Nephron progenitor cell (in vitro differentiated cells): Measurements from ENCODE around the gene HOXC10.

ENCODE experiments used
- DNase-seq: peaks from one replicate; pipeline ENCODE4 v3.0.0; 2021
- H3K27ac Mint-ChIP-seq: 2 replicates; pipeline ENCODE4 v1.8.0; 2021; ENCODE audit warnings: mild to moderate bottlenecking, moderate library complexity, mixed read lengths
- H3K27me3 Mint-ChIP-seq: 2 replicates; pipeline ENCODE4 v1.8.0; 2021; ENCODE audit warnings: mild to moderate bottlenecking, low read depth, mixed read lengths; ENCODE audit not compliant: poor library complexity
- H3K36me3 Mint-ChIP-seq: 2 replicates; pipeline ENCODE4 v1.8.0; 2021; ENCODE audit warnings: low read depth, mixed read lengths
- H3K4me1 Mint-ChIP-seq: 2 replicates; pipeline ENCODE4 v1.8.0; 2021; ENCODE audit warnings: mixed read lengths
- H3K4me3 Mint-ChIP-seq: 2 replicates; pipeline ENCODE4 v1.8.0; 2021; ENCODE audit warnings: mild to moderate bottlenecking, moderate library complexity, mixed read lengths
- H3K9me3 Mint-ChIP-seq: 2 replicates; pipeline ENCODE4 v1.8.0; 2021; ENCODE audit warnings: mild to moderate bottlenecking, moderate library complexity, mixed read lengths
- TF ChIP-seq, protein P1 (sequence below): fragments of 200-600 bp; sonication (generic); IDR thresholded peaks from 2 replicates; pipeline ENCODE4 v1.5.0; 2021; ENCODE audit warnings: antibody characterized with exemption

Gene HOXC10

DNA sequence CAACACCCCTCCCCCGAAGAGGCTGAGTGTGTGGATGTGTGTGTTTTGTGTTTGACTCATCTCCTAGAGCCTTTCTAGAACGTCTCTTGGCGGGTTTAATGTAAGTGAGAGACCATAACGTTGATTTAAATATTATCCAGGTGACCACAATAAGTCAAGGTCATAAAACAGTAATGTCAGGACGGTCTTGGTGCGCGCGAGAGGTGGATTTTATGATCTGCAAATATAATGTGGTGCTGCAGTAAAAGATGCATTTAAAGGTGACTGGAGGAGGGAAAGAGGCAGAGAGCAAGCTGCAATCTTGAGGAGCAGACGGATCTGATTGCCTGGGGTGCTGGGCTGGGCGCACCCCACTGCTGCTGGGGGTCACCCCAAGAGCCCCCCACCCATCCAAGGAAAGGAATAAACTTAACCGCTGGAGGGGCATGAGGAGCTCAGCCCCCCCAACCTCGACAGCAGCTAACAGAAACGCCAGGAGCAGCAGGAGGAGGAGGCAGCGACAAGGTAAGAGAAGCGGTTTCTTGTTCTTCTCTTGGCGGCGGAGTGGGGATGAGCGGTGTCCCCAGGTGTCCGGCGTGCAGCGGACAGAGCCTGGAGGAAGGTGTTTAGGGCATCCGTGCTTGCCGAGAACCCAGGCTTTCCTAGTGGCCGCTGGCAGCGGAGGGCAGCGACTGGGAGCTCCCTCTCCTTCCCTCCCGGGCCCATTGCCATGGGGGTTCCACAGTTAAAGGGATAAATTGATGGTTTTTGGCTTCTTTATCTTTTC lies 5.5 kb downstream of the HOXC10 start:
- H3K9me3 Mint-ChIP-seq: no peaks in the 10 kb centered on the region
- peaks cover 31% of the 10 kb centered on the region for H3K27me3 Mint-ChIP-seq
- H3K4me3 Mint-ChIP-seq: peak overlapping the region; percentile 98
- peaks cover 69% of the 10 kb centered on the region for H3K4me1 Mint-ChIP-seq
- H3K27ac Mint-ChIP-seq: peak overlapping the region; percentile 97
- peaks cover 86% of the 10 kb centered on the region for H3K36me3 Mint-ChIP-seq
- DNase-seq: no peak
- TF ChIP-seq, protein P1, sequence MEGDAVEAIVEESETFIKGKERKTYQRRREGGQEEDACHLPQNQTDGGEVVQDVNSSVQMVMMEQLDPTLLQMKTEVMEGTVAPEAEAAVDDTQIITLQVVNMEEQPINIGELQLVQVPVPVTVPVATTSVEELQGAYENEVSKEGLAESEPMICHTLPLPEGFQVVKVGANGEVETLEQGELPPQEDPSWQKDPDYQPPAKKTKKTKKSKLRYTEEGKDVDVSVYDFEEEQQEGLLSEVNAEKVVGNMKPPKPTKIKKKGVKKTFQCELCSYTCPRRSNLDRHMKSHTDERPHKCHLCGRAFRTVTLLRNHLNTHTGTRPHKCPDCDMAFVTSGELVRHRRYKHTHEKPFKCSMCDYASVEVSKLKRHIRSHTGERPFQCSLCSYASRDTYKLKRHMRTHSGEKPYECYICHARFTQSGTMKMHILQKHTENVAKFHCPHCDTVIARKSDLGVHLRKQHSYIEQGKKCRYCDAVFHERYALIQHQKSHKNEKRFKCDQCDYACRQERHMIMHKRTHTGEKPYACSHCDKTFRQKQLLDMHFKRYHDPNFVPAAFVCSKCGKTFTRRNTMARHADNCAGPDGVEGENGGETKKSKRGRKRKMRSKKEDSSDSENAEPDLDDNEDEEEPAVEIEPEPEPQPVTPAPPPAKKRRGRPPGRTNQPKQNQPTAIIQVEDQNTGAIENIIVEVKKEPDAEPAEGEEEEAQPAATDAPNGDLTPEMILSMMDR: no peak

DNA sequence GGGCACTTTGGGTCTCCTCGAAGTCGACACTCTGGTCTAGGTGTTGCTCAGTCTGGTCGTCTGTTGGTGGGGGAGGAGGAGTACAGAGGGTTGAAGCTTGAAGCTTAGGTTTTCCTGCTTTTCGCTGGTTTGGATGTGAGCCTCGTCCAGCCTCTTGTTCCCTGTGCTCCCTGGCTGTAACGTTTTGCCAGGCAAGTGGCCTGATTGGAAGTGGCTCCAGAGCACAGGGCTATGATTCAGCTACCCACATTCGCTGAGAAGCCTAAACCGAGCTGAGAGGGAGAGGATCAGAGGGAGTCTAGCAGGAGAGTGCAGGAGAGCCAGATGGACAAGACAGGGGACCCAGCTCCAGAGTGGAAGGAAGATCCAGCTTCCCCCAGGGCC lies 6.1 kb downstream of the HOXC10 start:
- H3K4me1 Mint-ChIP-seq: peaks cover 69% of the 10 kb centered on the region
- TF ChIP-seq, protein P1: no peak

DNA sequence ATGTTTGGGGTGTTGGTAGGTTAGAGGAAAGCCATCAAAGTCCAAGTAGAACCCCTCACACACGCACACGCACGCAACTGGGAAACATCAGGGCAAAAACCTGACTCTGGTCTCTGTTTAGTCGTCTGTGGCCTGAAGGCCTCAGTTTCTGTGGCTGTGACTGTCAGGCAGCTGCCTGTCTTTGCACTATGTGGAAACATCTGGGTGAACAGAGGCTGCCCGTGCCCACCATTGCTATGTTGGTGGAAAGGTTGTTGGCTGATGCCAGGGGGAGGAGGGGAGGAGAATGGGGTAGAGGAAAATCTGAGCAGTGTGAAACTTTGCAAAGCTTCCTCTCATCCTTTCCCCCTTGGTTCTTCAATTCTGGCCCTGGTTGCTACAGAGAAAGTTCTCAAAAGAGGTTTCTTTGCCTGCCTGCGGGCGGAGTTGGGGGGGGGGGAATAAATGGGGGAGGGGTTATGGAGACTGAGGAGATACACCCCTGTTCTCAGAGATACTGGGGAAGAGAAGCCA lies 7.5 kb downstream of the HOXC10 start:
- H3K4me3 Mint-ChIP-seq: peak overlapping the region; percentile 98
- peaks cover 57% of the 10 kb centered on the region for H3K4me1 Mint-ChIP-seq
- DNase-seq: no peak
- H3K27ac Mint-ChIP-seq: peak overlapping the region; percentile 99
- TF ChIP-seq, protein P1: no peak
- peaks cover 79% of the 10 kb centered on the region for H3K36me3 Mint-ChIP-seq
- no peaks in the 10 kb centered on the region for H3K9me3 Mint-ChIP-seq
- H3K27me3 Mint-ChIP-seq: peaks cover 18% of the 10 kb centered on the region

More for the DNA sequence above, 6.1 kb downstream of the HOXC10 start:
- Mint-ChIP-seq H3K36me3 (peaks cover 87% of the 10 kb centered on the region), H3K4me3 (peak overlapping the region; percentile 98), H3K27me3 (peaks cover 29% of the 10 kb centered on the region), H3K27ac (peak overlapping the region; percentile 97), H3K9me3 (no peaks in the 10 kb centered on the region)
- DNase-seq: no peak

DNA sequence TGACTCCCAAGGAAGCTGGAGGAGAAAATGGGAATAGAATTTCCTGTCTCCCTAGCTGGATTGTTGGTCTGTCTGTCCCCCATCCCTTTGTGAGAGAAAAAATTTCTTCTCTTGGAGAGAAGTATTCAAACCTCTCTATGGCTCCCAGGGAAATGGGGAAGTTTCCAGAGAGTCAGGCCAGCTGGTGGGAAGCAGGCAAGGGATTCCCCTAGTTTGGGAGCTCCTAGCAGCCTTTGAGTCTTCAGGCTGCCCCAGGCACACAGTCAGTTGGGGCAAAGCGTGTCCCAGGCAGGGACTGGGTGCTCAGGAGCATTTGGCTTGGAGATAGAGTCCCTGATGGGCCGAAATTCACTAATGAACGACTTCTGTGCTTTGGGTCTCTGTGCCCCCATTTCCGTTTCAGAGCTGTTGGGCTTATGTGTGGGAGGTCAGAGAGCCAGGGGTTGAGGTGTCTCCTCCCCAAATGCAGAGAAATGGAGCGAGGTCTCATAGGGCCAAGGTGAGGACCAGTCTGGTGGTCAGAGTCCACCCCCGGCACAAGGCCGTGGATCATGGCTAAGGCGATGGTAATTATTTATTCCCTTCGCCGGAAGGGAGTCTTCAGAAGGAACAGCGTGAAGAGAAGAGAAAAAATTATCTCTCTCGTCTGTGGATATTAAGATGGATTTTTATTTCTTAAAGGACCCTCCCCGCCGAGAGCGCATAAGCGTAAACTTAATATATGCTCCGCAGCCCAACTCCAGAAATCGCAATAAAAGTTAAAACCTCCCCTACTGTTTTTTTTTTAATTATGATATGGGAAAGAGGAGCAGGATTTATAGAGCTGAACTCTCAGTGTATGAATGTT lies 8.4 kb downstream of the HOXC10 start:
- TF ChIP-seq, protein P1: no peak
- peaks cover 22% of the 10 kb centered on the region for H3K27me3 Mint-ChIP-seq
- no peak for DNase-seq
- peak overlapping the region; percentile 98 for H3K4me3 Mint-ChIP-seq
- no peaks in the 10 kb centered on the region for H3K9me3 Mint-ChIP-seq
- H3K4me1 Mint-ChIP-seq: peaks cover 57% of the 10 kb centered on the region
- H3K27ac Mint-ChIP-seq: peak overlapping the region; percentile 99
- peaks cover 70% of the 10 kb centered on the region for H3K36me3 Mint-ChIP-seq

DNA sequence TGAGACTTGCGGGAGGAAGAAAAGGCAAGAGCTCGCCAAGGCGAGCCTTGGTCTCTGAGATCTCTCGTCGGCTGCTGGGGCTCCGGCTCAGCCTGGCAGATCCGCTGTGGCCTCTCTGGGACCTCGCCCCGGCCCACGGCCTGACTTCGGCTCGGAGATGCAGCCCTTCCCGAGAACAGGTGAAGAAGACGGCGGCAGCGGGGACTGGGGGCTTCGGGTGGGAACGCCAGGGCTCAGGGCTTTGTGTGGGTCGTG lies 9.0 kb downstream of the HOXC10 start:
- no peaks in the 10 kb centered on the region for H3K9me3 Mint-ChIP-seq
- peak overlapping the region; percentile 98 for H3K4me3 Mint-ChIP-seq
- DNase-seq: no peak
- H3K27ac Mint-ChIP-seq: peak overlapping the region; percentile 99
- peaks cover 22% of the 10 kb centered on the region for H3K27me3 Mint-ChIP-seq
- TF ChIP-seq, protein P1: no peak
- peaks cover 57% of the 10 kb centered on the region for H3K4me1 Mint-ChIP-seq
- H3K36me3 Mint-ChIP-seq: peaks cover 66% of the 10 kb centered on the region
